Kidney epithelial cell (primary cell): ENCODE data around the gene FOXP1. TPM values are rescaled to one million over a fixed set of nuclear protein-coding genes. Genes with fewer than 3 reads are reported as not detected.

Source experiments
- DNase-seq: peaks from one replicate; pipeline ENCODE4 v3.0.0-alpha.2; 2010; ENCODE audit warnings: low read depth
- H3K27me3 ChIP-seq: 2 replicates; pipeline ENCODE4 v1.6.0; 2011; ENCODE audit warnings: low read length; ENCODE audit not compliant: control insufficient read depth, insufficient read depth
- H3K36me3 ChIP-seq: 2 replicates; pipeline ENCODE4 v1.5.1; 2011; ENCODE audit warnings: low read length; ENCODE audit not compliant: control insufficient read depth, insufficient read depth
- H3K4me3 ChIP-seq: 2 replicates; pipeline ENCODE4 v1.5.1; 2011; ENCODE audit warnings: low read depth, mild to moderate bottlenecking, control low read depth, low read length
- CTCF ChIP-seq: IDR thresholded peaks from 2 replicates; pipeline ENCODE4 v1.5.1; 2011; ENCODE audit warnings: mild to moderate bottlenecking, moderate library complexity, low read length, control low read depth, inconsistent platforms; ENCODE audit not compliant: insufficient read depth, poor library complexity, severe bottlenecking
- total RNA-seq: library from RNA; depleted of rRNA; stranded (reverse); fragments of >200 nt; gene quantifications from 2 replicates; pipeline ENCODE4 v1.2.3, GENCODE V29; 2015

The FOXP1 gene
- total RNA-seq, 1 donor from 2014 or later, result 75.0 TPM

- H3K27me3 ChIP-seq, result no peaks in the 10 kb centered on the region
- no peak for TF ChIP-seq CTCF
- H3K36me3 ChIP-seq, result no peaks in the 10 kb centered on the region
- no peak overlapping the region for H3K4me3 ChIP-seq
- no peak for DNase-seq
Measured at GRCh38 chr3:71348831-71349230, 234.7 kb downstream of the FOXP1 start.

GRCh38 chr3:71348001-71348632 lies 235.4 kb downstream of the FOXP1 start:
- no peak for DNase-seq
- TF ChIP-seq CTCF, result no peak

GRCh38 chr3:71346061-71346460 lies 237.5 kb downstream of the FOXP1 start:
- Histone ChIP-seq H3K27me3 (no peaks in the 10 kb centered on the region), H3K4me3 (no peak overlapping the region), H3K36me3 (no peaks in the 10 kb centered on the region)
- no peak for DNase-seq
- TF ChIP-seq CTCF, result no peak

More at GRCh38 chr3:71348001-71348632, 235.4 kb downstream of the FOXP1 start:
- no peaks in the 10 kb centered on the region for H3K27me3 ChIP-seq
- H3K4me3 ChIP-seq, result no peak overlapping the region
- no peaks in the 10 kb centered on the region for H3K36me3 ChIP-seq

GRCh38 chr3:71345429-71346040 lies 238.0 kb downstream of the FOXP1 start:
- TF ChIP-seq CTCF, result no peak
- H3K36me3 ChIP-seq, result no peaks in the 10 kb centered on the region
- no peak for DNase-seq
- no peak overlapping the region for H3K4me3 ChIP-seq
- H3K27me3 ChIP-seq, result no peaks in the 10 kb centered on the region

GRCh38 chr3:71341721-71342120 lies 241.8 kb downstream of the FOXP1 start:
- Histone ChIP-seq H3K36me3 (no peaks in the 10 kb centered on the region), H3K4me3 (no peak overlapping the region), H3K27me3 (no peaks in the 10 kb centered on the region)
- no peak for TF ChIP-seq CTCF
- peak; percentile 80 for DNase-seq

GRCh38 chr3:71339049-71339448 lies 244.5 kb downstream of the FOXP1 start:
- H3K4me3 ChIP-seq, result no peak overlapping the region
- TF ChIP-seq CTCF, result no peak
- no peak for DNase-seq
- no peaks in the 10 kb centered on the region for H3K27me3 ChIP-seq
- H3K36me3 ChIP-seq, result no peaks in the 10 kb centered on the region
